Skin epidermis (tissue), 12 donors: ENCODE measurements around the gene COL15A1.
A peak's percentile ranks its signal among the peaks of the same experiment; 100 is the strongest.

Experiments
- H3K27ac ChIP-seq, 21 experiments: fragments of 200-600 bp; sonication (generic) in 11 of 21; one replicate each; pipeline ENCODE4 v1.5.0; 2020; ENCODE audit warnings: mild to moderate bottlenecking in 3 of 21, inconsistent platforms in 2 of 21, moderate library complexity in 2 of 21
- H3K4me3 ChIP-seq, 7 experiments: fragments of 200-600 bp; sonication (generic) in 2 of 7; one replicate each; pipeline ENCODE4 v1.5.0; 2020; ENCODE audit warnings: inconsistent platforms in 2 of 7, mild to moderate bottlenecking in 2 of 7, moderate library complexity in 1 of 7

The COL15A1 gene

GRCh38 chr9:98913705-98914104, 30.0 kb upstream of the COL15A1 start:
- Histone ChIP-seq H3K27ac (no peak overlapping the region), H3K4me3 (no peak overlapping the region)

DNA sequence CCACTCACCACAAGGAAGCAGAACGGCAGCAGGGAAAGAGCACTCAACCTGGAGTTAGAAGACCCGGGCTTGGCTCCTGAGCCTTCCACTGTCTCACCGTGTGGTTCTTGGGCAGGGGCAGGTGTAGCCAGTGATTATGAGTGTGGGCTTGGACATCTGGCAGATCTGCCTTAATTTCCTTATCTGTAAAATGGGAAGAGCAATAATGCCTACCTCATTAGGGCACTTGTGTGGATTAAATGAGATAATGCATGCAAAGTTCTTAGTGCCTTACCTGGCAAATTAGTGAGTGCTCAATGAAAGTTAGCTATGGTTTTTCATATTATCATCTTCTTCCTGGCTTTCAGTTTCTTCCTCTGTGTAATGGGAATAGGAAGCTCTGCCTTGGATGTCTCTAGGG, 28.1 kb upstream of the COL15A1 start:
- no peak overlapping the region for H3K27ac ChIP-seq

GRCh38 chr9:98916660-98917059, 27.0 kb upstream of the COL15A1 start:
- peak overlapping the region in 1 of 21 experiments; percentile 44 for H3K27ac ChIP-seq

More for the DNA sequence above, 28.1 kb upstream of the COL15A1 start:
- H3K4me3 ChIP-seq: no peak overlapping the region

DNA sequence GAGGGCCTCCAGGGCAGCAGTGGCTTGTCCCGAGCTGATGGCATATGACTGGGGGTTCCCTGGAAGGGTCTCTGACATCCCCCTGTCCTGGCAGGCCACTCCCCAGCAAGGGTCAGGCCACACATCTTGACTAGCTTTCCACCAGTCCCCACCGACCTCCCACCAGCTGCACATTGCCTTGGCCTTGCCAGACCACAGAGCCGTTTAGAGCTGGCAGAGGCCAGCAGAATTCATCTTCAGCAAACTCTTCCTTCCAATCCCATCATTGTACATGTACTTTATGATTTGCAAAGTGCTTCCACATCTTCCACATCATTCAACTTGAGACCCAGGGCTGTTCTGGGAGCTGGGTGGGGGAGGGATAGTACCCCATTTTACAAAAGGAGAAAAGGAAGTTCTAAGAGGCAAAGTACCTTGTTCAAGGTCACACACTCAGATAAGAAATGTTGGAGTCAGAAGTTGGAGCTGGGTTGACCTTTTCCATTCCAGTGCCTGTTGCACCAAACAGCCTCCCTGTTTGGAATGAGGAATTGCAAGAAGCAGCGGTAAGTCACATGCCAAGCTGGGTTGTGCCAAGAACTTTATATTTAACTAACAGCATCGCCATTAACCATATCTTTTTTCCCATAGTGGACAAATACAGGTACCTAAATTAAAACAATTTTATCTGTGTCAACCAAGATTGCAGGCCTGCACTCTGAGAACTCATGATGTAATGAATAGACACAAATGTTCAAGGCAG, 25.8 kb upstream of the COL15A1 start:
- H3K27ac ChIP-seq: no peak overlapping the region
- H3K4me3 ChIP-seq: no peak overlapping the region

More at GRCh38 chr9:98916660-98917059, 27.0 kb upstream of the COL15A1 start:
- no peak overlapping the region for H3K4me3 ChIP-seq

DNA sequence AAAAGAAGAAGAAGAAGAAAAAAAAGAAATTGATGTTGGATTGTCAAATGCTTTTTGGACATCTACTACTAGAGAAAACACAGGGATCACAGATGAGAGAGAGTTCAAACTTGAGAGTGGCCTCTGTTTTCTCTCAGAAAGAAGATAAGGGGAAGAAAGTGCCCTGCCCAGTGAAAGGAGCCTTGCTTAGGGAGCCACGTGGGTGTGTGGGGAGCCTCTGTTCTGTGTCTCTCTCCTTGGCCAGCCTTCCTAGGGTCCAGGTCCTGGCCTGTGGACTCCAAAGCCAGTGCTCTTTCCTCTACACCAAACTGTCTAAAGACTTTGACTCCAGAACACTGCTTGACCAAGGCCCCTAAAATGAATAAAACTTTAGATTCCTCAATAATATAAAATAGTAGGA, 22.0 kb upstream of the COL15A1 start:
- no peak overlapping the region for H3K27ac ChIP-seq
- H3K4me3 ChIP-seq: no peak overlapping the region

GRCh38 chr9:98922721-98923435, 20.8 kb upstream of the COL15A1 start:
- Histone ChIP-seq H3K27ac (no peak overlapping the region), H3K4me3 (no peak overlapping the region)

DNA sequence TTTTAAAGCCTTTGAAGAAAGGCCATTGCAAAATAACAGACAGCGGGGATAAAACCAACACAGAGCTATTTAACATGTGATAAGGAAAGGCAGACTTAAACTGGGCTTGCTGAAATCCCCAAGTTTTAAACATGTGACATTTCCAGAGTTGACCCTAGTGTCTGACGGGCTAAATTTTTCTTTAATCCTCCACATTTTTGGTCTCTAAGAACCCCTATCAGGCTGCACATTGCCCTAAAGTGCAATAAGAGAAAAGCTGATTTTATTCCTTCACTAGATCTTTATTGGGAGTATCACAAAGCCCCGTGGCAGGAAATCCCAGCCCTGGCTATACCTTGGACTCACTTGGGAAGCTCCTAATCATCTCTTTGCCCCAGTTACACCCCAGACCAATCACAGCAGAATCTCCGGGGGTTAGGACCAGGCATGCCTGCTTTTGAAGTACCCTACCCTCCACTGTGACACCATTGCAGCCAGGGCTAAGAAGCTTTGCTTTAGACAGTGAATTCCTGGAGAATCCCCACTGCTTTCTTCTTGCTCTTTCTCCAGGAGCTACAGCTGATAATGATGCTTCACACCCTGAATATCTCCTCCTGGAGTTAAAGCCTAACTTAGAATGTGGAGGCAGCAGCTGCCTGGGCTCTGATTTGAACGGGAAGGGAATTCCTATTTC, 20.1 kb upstream of the COL15A1 start:
- Histone ChIP-seq H3K27ac (no peak overlapping the region), H3K4me3 (no peak overlapping the region)

GRCh38 chr9:98924946-98925820, 18.5 kb upstream of the COL15A1 start:
- no peak overlapping the region for H3K27ac ChIP-seq
- no peak overlapping the region for H3K4me3 ChIP-seq

DNA sequence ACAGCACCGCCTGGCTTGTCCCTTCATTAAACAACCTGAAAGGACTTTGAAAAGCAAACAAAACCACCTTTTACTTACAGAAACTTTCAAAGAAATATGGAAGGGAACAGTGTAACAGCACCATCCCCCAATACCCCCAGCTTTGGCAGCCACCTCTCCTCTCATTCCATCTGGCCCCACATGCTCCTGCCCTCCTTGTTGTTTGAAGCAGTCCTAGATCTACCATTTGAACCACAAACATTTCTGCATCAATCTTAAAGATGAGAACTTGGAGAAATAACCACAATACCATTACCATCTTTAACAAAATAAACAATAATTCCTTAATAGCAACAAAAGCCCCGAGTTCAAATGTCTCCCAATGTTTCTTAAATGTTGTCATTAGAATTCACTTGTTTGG, 17.8 kb upstream of the COL15A1 start:
- no peak overlapping the region for H3K4me3 ChIP-seq
- H3K27ac ChIP-seq: no peak overlapping the region

DNA sequence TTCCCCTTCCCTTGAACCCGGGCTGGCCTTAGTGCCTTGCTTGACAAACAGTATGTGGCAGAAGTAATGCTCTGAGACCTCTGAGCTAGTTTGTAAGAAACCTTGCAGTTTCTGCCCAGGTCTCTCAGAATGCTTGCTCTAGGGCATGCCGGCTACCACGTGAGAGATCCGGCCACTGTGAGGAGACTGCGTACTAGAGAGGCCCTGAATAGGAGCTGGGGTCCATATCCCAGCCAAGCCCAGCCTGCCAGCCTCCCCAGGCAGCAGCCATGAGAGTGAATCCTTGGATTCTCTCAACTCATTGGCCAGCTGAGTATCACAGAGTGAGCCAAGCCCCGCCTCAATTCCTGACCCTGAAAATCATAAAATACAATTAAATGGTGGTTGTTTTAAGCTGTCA, 16.0 kb upstream of the COL15A1 start:
- Histone ChIP-seq H3K27ac (no peak overlapping the region), H3K4me3 (no peak overlapping the region)

GRCh38 chr9:98929071-98929470, 14.6 kb upstream of the COL15A1 start:
- no peak overlapping the region for H3K4me3 ChIP-seq
- no peak overlapping the region for H3K27ac ChIP-seq

- Histone ChIP-seq H3K4me3 (no peak overlapping the region), H3K27ac (no peak overlapping the region)
Observed at GRCh38 chr9:98929895-98930341, 13.8 kb upstream of the COL15A1 start.

GRCh38 chr9:98930792-98931191, 12.9 kb upstream of the COL15A1 start:
- H3K27ac ChIP-seq: no peak overlapping the region
- no peak overlapping the region for H3K4me3 ChIP-seq

- H3K27ac ChIP-seq: no peak overlapping the region
- H3K4me3 ChIP-seq: no peak overlapping the region
Observed at GRCh38 chr9:98931600-98932389, 11.9 kb upstream of the COL15A1 start.

GRCh38 chr9:98933185-98933584, 10.5 kb upstream of the COL15A1 start:
- Histone ChIP-seq H3K27ac (no peak overlapping the region), H3K4me3 (no peak overlapping the region)

DNA sequence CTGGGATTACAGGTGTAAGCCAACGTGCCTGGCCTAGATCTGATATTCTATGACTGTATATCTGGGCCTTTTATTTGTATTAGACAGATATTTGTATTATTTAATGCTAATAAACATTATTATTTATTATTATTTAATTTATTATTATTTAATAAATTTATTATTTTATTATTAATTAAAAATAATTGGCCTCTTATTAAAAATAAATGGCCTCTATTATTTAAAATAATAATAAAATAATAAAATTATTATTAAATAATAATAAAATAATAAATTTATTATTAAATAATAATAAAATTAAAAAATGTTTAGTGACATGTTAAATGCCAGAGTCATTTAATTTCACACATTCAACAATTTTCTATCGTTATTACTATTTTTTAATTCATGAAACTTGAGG, 9.8 kb upstream of the COL15A1 start:
- H3K4me3 ChIP-seq: no peak overlapping the region
- no peak overlapping the region for H3K27ac ChIP-seq

DNA sequence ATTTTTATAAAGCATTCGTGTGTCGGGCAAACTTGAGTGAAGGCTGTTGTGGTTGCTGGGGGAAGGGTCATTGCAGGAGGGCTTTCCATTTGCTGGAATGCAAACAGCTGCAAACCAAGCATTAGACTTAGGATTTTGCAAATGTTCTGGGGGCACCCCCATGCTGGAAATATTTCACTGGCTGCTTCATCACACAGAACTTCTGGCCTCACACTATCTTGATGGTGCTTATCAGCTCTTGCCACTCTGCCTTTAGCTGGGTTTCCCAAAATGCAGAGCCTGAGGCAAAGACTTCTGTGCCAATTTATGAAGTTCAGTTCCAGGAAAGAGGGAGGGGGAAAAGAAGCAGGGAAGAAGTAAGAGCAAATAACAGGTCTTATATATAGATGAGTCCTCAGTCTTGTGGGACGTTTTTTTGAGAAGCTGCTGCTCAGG, 8.6 kb upstream of the COL15A1 start:
- Histone ChIP-seq H3K27ac (no peak overlapping the region), H3K4me3 (no peak overlapping the region)

DNA sequence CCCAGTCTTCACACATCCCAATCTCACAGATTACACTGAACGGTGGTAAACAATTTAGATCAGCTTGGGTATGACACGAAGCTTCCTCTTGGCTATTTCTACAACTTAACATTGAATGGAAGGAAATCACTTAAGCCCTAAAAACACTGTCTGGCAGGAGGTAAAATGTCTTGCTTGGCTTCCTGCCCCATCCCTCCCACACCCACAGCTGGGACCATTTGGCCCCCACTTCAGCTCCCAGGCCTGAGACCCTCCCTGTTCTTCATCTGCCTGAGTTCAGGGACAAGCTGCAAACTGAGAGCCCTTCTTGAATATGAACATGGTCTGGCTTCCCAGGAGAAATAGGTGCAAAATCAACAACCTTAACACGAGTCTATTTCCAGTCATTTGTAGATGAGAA, 3.4 kb upstream of the COL15A1 start:
- Histone ChIP-seq H3K4me3 (no peak overlapping the region), H3K27ac (no peak overlapping the region)

DNA sequence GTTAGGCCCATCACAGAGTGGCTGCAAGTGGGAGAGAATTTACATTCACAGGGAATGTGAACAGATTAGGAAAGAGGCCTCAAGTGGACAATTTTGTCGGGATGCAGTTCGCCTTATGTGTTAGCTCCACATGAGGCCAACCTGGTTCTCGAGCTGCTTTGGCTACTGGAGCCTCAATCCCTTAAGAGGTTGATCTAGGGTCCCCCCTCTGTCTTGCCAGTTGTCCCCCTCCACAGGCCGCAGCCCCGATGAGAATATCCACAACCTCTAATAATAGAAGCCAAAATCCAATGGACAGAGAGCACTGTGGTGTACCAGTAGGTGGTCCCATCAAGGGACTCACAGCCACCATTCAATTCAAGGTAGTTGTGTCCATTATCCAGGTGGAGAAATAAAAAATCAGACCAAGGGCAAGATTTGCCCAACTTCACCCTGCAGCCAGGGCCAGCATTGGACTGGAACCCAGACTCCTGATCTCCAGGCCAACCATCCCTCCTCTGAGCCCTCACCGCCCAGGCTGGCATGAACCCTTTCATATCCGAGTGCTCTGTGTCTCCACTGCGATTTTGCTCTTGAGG, 1.7 kb upstream of the COL15A1 start:
- H3K4me3 ChIP-seq: no peak overlapping the region
- H3K27ac ChIP-seq: peak overlapping the region in 2 of 21 experiments; percentile 43 to 45
